GM12892 (cell line): ENCODE measurements around the gene LMAN2.

Experiments
- POLR2A ChIP-seq: IDR thresholded peaks from 2 replicates; pipeline ENCODE4 v1.6.1; 2011; ENCODE audit warnings: low read depth, low read length, control low read depth
- POLR2AphosphoS5 ChIP-seq: IDR thresholded peaks from 2 replicates; pipeline ENCODE4 v1.6.1; 2011; ENCODE audit warnings: low read depth, low read length, control low read depth
- TAF1 ChIP-seq: IDR thresholded peaks from 2 replicates; pipeline ENCODE4 v1.6.1; 2011; ENCODE audit warnings: low read depth, mild to moderate bottlenecking, control low read depth, low read length, borderline replicate concordance

DNA sequence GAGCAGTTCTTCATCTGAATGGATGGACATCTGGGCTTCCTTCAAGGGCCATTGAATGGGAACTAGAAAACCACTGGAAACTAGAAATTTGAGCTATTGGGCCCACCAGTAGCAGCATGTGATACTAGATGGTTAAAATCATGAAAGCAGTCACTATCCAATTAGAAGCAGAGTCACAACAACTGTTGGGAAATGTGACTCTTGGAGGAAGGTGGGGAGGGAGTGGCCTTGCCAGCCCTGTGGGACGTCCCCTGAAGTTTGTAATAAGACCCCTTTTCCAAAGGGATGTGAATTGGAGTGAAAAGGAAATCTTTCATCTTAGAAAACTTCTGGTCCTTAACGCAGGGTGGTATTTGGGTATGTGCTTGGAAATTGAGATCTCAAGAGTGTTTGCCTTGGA, 53.5 kb downstream of the LMAN2 start:
- TF ChIP-seq POLR2A (no peak), TAF1 (no peak), POLR2AphosphoS5 (no peak)
